Kidney tubule cell (primary cell): ENCODE measurements around the gene RABGAP1.

Experiments used
- DNase-seq: peaks from one replicate; pipeline ENCODE4 v3.0.0-alpha.2; 2018; ENCODE audit warnings: low spot score

RABGAP1 gene

GRCh38 chr9:123008909-123009308, 68.1 kb downstream of the RABGAP1 start:
- no peak for DNase-seq

- no peak for DNase-seq
Measured at GRCh38 chr9:123011380-123011779, 70.6 kb downstream of the RABGAP1 start.

GRCh38 chr9:123011878-123012528, 71.2 kb downstream of the RABGAP1 start:
- no peak for DNase-seq

- no peak for DNase-seq
Measured at GRCh38 chr9:123016631-123017030, 75.8 kb downstream of the RABGAP1 start.

GRCh38 chr9:123020796-123021195, 80.0 kb downstream of the RABGAP1 start:
- no peak for DNase-seq

- DNase-seq, result no peak
Measured at GRCh38 chr9:123026425-123026824, 85.6 kb downstream of the RABGAP1 start.

- DNase-seq, result no peak
Measured at GRCh38 chr9:123027517-123027916, 86.7 kb downstream of the RABGAP1 start.

- no peak for DNase-seq
Measured at GRCh38 chr9:123028136-123028535, 87.3 kb downstream of the RABGAP1 start.

GRCh38 chr9:123028973-123029372, 88.2 kb downstream of the RABGAP1 start:
- no peak for DNase-seq

GRCh38 chr9:123031963-123032362, 91.1 kb downstream of the RABGAP1 start:
- no peak for DNase-seq

GRCh38 chr9:123033352-123033751, 92.5 kb downstream of the RABGAP1 start, which contains the start of gene GPR21:
Gene GPR21 (plus strand): TSS chr9:123033667. CDS start chr9:123034567, 900 bp downstream.
- no peak for DNase-seq

GRCh38 chr9:123033864-123034601, 93.2 kb downstream of the RABGAP1 start:
- DNase-seq, result no peak

- DNase-seq, result no peak
Measured at GRCh38 chr9:123034881-123035510, 94.2 kb downstream of the RABGAP1 start.

- DNase-seq, result no peak
Measured at GRCh38 chr9:123035791-123036190, 95.0 kb downstream of the RABGAP1 start.

- no peak for DNase-seq
Measured at GRCh38 chr9:123036893-123037545, 96.2 kb downstream of the RABGAP1 start.

GRCh38 chr9:123039617-123040219, 98.9 kb downstream of the RABGAP1 start:
- DNase-seq, result no peak

- DNase-seq, result no peak
Measured at GRCh38 chr9:123040801-123041200, 100.0 kb downstream of the RABGAP1 start.

GRCh38 chr9:123041489-123041888, 100.7 kb downstream of the RABGAP1 start:
- DNase-seq, result no peak

GRCh38 chr9:123043081-123043939, 102.5 kb downstream of the RABGAP1 start:
- no peak for DNase-seq

GRCh38 chr9:123044586-123044985, 103.8 kb downstream of the RABGAP1 start:
- no peak for DNase-seq
